H9 (cell line): Measurements from ENCODE around the gene TSPAN3. TPM values are rescaled to one million over a fixed set of nuclear protein-coding genes. Genes with fewer than 3 reads are reported as not detected.

Source experiments
- DNase-seq: peaks from one replicate; pipeline ENCODE4 v3.0.0-alpha.2; 2017
- H2AFZ ChIP-seq: one replicate; pipeline ENCODE4 v1.6.1; 2013; ENCODE audit warnings: mild to moderate bottlenecking, low read length, control low read depth, moderate library complexity
- H2AK5ac ChIP-seq: 2 replicates; pipeline ENCODE4 v1.6.1; 2013; ENCODE audit warnings: low read length, control low read depth, mixed read lengths; ENCODE audit not compliant: insufficient read length
- H2BK120ac ChIP-seq: one replicate; pipeline ENCODE4 v1.6.1; 2013; ENCODE audit warnings: low read depth, mild to moderate bottlenecking, low read length, control low read depth, inconsistent platforms; ENCODE audit not compliant: poor library complexity, severe bottlenecking
- H2BK12ac ChIP-seq: 2 replicates; pipeline ENCODE4 v1.6.1; 2013; ENCODE audit warnings: low read length, control low read depth, mixed read lengths, low read depth; ENCODE audit not compliant: insufficient read length
- H2BK15ac ChIP-seq: 2 replicates; pipeline ENCODE4 v1.6.1; 2013; ENCODE audit warnings: low read depth, low read length, control low read depth
- H2BK20ac ChIP-seq: one replicate; pipeline ENCODE4 v1.6.1; 2013; ENCODE audit warnings: low read depth, mild to moderate bottlenecking, low read length, control low read depth, inconsistent platforms; ENCODE audit not compliant: poor library complexity, severe bottlenecking
- H2BK5ac ChIP-seq: 2 replicates; pipeline ENCODE4 v1.6.1; 2013; ENCODE audit warnings: low read length, control low read depth, mixed read lengths; ENCODE audit not compliant: insufficient read length
- H3K14ac ChIP-seq: 2 replicates; pipeline ENCODE4 v1.6.1; 2013; ENCODE audit warnings: low read length, control low read depth; ENCODE audit not compliant: insufficient read depth
- H3K18ac ChIP-seq: 2 replicates; pipeline ENCODE4 v1.6.1; 2013; ENCODE audit warnings: low read depth, mild to moderate bottlenecking, mixed read lengths, low read length, control low read depth; ENCODE audit not compliant: insufficient read length
- H3K23ac ChIP-seq: 2 replicates; pipeline ENCODE4 v1.6.1; 2013; ENCODE audit warnings: low read length, control low read depth, mixed read lengths, low read depth; ENCODE audit not compliant: insufficient read length
- H3K23me2 ChIP-seq: 2 replicates; pipeline ENCODE4 v1.6.1; 2013; ENCODE audit warnings: low read depth, mild to moderate bottlenecking, mixed read lengths, low read length, control low read depth; ENCODE audit not compliant: insufficient read length, poor library complexity, severe bottlenecking
- H3K27ac ChIP-seq: 2 replicates; pipeline ENCODE4 v1.5.1; 2013; ENCODE audit warnings: low read length, control low read depth, mixed read lengths, low read depth; ENCODE audit not compliant: insufficient read length
- H3K27me3 ChIP-seq: 2 replicates; pipeline ENCODE4 v1.6.1; 2013; ENCODE audit warnings: low read length, control low read depth, inconsistent platforms; ENCODE audit not compliant: insufficient read depth
- H3K4ac ChIP-seq: 2 replicates; pipeline ENCODE4 v1.6.1; 2013; ENCODE audit warnings: low read depth, mild to moderate bottlenecking, control low read depth, inconsistent platforms, low read length, moderate library complexity
- H3K4me1 ChIP-seq: 2 replicates; pipeline ENCODE4 v1.6.1; 2013; ENCODE audit warnings: low read length, control low read depth, inconsistent platforms; ENCODE audit not compliant: insufficient read depth
- H3K4me2 ChIP-seq: 2 replicates; pipeline ENCODE4 v1.6.1; 2013; ENCODE audit warnings: low read length, control low read depth, mixed read lengths; ENCODE audit not compliant: insufficient read length, insufficient read depth
- H3K56ac ChIP-seq: 2 replicates; pipeline ENCODE4 v1.6.1; 2013; ENCODE audit warnings: low read depth, mild to moderate bottlenecking, mixed read lengths, low read length, control low read depth; ENCODE audit not compliant: insufficient read length
- H3K79me1 ChIP-seq: 2 replicates; pipeline ENCODE4 v1.6.1; 2013; ENCODE audit warnings: low read depth, mild to moderate bottlenecking, moderate library complexity, low read length, control low read depth, inconsistent platforms; ENCODE audit not compliant: insufficient read depth, poor library complexity, severe bottlenecking
- H3K79me2 ChIP-seq: 2 replicates; pipeline ENCODE4 v1.6.1; 2013; ENCODE audit warnings: low read length, control low read depth, inconsistent platforms; ENCODE audit not compliant: insufficient read depth
- H3K9ac ChIP-seq: 2 replicates; pipeline ENCODE4 v1.6.1; 2013; ENCODE audit warnings: low read length, control low read depth, mixed read lengths; ENCODE audit not compliant: insufficient read length; ENCODE audit errors: extremely low read depth
- H3K9me3 ChIP-seq: one replicate; pipeline ENCODE4 v1.6.1; 2013; ENCODE audit warnings: low read depth, low read length, inconsistent platforms; ENCODE audit not compliant: control insufficient read depth
- H3T11ph ChIP-seq: one replicate; pipeline ENCODE4 v1.6.1; 2013; ENCODE audit warnings: mild to moderate bottlenecking, low read length, control low read depth, inconsistent platforms
- H4K20me1 ChIP-seq: one replicate; pipeline ENCODE4 v1.6.1; 2013; ENCODE audit not compliant: control insufficient read depth, insufficient read length, insufficient read depth
- H4K5ac ChIP-seq: 2 replicates; pipeline ENCODE4 v1.6.1; 2013; ENCODE audit warnings: low read depth, mild to moderate bottlenecking, mixed read lengths, low read length, control low read depth; ENCODE audit not compliant: insufficient read length
- H4K8ac ChIP-seq: replicated peaks from 2 replicates; pipeline ENCODE4 v1.6.1; 2013; ENCODE audit warnings: low read length, control low read depth, mixed read lengths, low read depth; ENCODE audit not compliant: insufficient read length
- H4K91ac ChIP-seq: 2 replicates; pipeline ENCODE4 v1.6.1; 2013; ENCODE audit warnings: low read depth, mild to moderate bottlenecking, moderate library complexity, mixed read lengths, low read length, control low read depth; ENCODE audit not compliant: insufficient read length
- H3K27ac Mint-ChIP-seq, 3 experiments: 2 replicates in 2 of 3; 3 replicates in 1 of 3; pipeline ENCODE4 v1.8.0; 2020 to 2021; ENCODE audit warnings: mixed read lengths in 3 of 3, mild to moderate bottlenecking in 1 of 3, moderate library complexity in 1 of 3
- H3K27me3 Mint-ChIP-seq: 2 replicates; pipeline ENCODE4 v1.8.0; 2021; ENCODE audit warnings: low read depth, mild to moderate bottlenecking, moderate library complexity, mixed read lengths
- H3K36me3 Mint-ChIP-seq, 3 experiments: 2 replicates in 2 of 3; 3 replicates in 1 of 3; pipeline ENCODE4 v1.8.0; 2020 to 2021; ENCODE audit warnings: low read depth in 3 of 3, mixed read lengths in 3 of 3; ENCODE audit not compliant: insufficient read depth in 1 of 3
- H3K4me1 Mint-ChIP-seq, 2 experiments: 2 replicates each; pipeline ENCODE4 v1.8.0; 2020; ENCODE audit warnings: mixed read lengths in 2 of 2
- H3K4me3 Mint-ChIP-seq, 2 experiments: 2 replicates in 1 of 2; 3 replicates in 1 of 2; pipeline ENCODE4 v1.8.0; 2020 to 2021; ENCODE audit warnings: mild to moderate bottlenecking in 2 of 2, mixed read lengths in 2 of 2, moderate library complexity in 1 of 2
- H3K9me3 Mint-ChIP-seq, 2 experiments: 2 replicates in 1 of 2; 3 replicates in 1 of 2; pipeline ENCODE4 v1.8.0; 2020; ENCODE audit warnings: mild to moderate bottlenecking in 2 of 2, mixed read lengths in 2 of 2, moderate library complexity in 1 of 2
- CTCF ChIP-seq: fragments of 200-600 bp; sonication (generic); conservative IDR thresholded peaks from 3 replicates; pipeline ENCODE4 v1.8.0; 2021; ENCODE audit warnings: antibody characterized with exemption, mild to moderate bottlenecking
- WGBS: extraction: QIAGEN DNeasy Blood & Tissue Kit; methylation state at CpG from one replicate; pipeline ENCODE4 v1.1.7; 2013; ENCODE audit warnings: missing lambda C conversion rate, low lambda C conversion rate, mixed read lengths; ENCODE audit not compliant: insufficient read length; ENCODE audit errors: extremely low coverage; 5-methylcytosine and 5-hydroxymethylcytosine counted together
- total RNA-seq: library from RNA; stranded (reverse); gene quantifications from 2 replicates; pipeline ENCODE4 v1.2.1, GENCODE V29; 2021

The TSPAN3 gene
- total RNA-seq, 1 experiment from 2014 or later, result 117 TPM

- H2BK20ac ChIP-seq, result no peak overlapping the region
- Mint-ChIP-seq H3K4me1 (peaks cover 8 to 10% of the 10 kb centered on the region in 2 experiments; a peak in 3 of 4 replicates), H3K27ac (no peak overlapping the region; a peak in 1 of 7 replicates), H3K4me3 (no peak overlapping the region), H3K36me3 (no peaks in the 10 kb centered on the region), H3K27me3 (peaks cover 2% of the 10 kb centered on the region), H3K9me3 (no peaks in the 10 kb centered on the region)
- no peak overlapping the region for H3K14ac ChIP-seq
- H3K23ac ChIP-seq, result no peak overlapping the region
- H2BK120ac ChIP-seq, result no peak overlapping the region
- H2BK12ac ChIP-seq, result no peak overlapping the region
- no peaks in the 10 kb centered on the region for H3K23me2 ChIP-seq
- no peaks in the 10 kb centered on the region for H3K9me3 ChIP-seq
- no peak overlapping the region for H2BK5ac ChIP-seq
- no peak overlapping the region for H2AFZ ChIP-seq
- H3K79me2 ChIP-seq, result no peaks in the 10 kb centered on the region
- no peak overlapping the region for H3K4me2 ChIP-seq
- H3K4ac ChIP-seq, result no peak overlapping the region
- H3K27ac ChIP-seq, result no peak overlapping the region
- no peak overlapping the region for H3K9ac ChIP-seq
- H2AK5ac ChIP-seq, result no peak overlapping the region
- no peak overlapping the region for H4K8ac ChIP-seq
- DNase-seq, result no peak
- no peaks in the 10 kb centered on the region for H3K79me1 ChIP-seq
- no peak overlapping the region for H4K5ac ChIP-seq
- H3K27me3 ChIP-seq, result no peaks in the 10 kb centered on the region
- H3K56ac ChIP-seq, result no peak overlapping the region
- no peak overlapping the region for H3K18ac ChIP-seq
- WGBS, result no CpG with 5 or more reads among the region's 6 CpGs
- peaks cover 2% of the 10 kb centered on the region for H4K20me1 ChIP-seq
- no peak for TF ChIP-seq CTCF
- no peak overlapping the region for H3T11ph ChIP-seq
- no peak overlapping the region for H4K91ac ChIP-seq
- H2BK15ac ChIP-seq, result no peak overlapping the region
- H3K4me1 ChIP-seq, result no peaks in the 10 kb centered on the region
Measured at GRCh38 chr15:76993114-76993725, 77.7 kb downstream of the TSPAN3 start.
